DLD1 (cell line): ENCODE results near the gene CAPRIN2.

ENCODE experiments used
- in situ Hi-C: cut with HindIII; loops from 2 replicates; pipeline ENCODE4 v1.10.0; 2017; ENCODE audit warnings: low sequenced_read_pairs

CAPRIN2 gene, protein sequence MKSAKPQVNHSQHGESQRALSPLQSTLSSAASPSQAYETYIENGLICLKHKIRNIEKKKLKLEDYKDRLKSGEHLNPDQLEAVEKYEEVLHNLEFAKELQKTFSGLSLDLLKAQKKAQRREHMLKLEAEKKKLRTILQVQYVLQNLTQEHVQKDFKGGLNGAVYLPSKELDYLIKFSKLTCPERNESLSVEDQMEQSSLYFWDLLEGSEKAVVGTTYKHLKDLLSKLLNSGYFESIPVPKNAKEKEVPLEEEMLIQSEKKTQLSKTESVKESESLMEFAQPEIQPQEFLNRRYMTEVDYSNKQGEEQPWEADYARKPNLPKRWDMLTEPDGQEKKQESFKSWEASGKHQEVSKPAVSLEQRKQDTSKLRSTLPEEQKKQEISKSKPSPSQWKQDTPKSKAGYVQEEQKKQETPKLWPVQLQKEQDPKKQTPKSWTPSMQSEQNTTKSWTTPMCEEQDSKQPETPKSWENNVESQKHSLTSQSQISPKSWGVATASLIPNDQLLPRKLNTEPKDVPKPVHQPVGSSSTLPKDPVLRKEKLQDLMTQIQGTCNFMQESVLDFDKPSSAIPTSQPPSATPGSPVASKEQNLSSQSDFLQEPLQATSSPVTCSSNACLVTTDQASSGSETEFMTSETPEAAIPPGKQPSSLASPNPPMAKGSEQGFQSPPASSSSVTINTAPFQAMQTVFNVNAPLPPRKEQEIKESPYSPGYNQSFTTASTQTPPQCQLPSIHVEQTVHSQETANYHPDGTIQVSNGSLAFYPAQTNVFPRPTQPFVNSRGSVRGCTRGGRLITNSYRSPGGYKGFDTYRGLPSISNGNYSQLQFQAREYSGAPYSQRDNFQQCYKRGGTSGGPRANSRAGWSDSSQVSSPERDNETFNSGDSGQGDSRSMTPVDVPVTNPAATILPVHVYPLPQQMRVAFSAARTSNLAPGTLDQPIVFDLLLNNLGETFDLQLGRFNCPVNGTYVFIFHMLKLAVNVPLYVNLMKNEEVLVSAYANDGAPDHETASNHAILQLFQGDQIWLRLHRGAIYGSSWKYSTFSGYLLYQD

DNA sequence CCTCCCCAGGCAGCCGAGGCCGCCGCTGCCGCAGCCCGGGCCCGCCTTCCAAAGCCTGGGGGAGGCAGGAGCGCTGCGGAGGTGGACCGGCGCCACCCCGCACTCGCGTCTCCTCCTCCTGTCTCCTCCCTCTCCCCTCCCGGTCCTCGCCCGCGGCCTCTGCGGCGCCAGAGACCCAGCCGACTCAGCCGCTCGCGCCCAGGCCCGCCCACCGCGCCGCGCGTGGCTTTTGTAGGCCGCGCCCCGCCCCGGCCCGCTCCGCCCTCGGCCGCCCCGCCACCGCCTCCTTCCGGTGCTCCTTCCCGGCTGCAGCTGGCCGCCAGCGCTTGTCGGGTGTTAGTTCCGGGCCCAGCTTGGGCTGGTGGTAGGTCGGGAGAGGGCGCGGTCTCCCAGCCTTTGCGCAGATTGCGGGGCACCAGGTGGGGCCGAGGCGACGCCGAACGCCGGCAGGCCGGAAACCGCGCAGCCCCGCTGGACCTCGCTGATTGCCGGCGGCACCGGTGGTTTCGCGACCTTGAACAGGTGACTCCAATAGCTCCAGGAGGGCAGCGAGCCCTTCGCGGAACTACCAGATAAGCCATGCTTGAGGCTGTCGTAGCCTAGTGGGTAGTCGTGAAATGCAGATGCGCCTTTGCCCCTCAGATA is at the start of gene CAPRIN2:
TSS of gene CAPRIN2 (minus strand) at position 202 of the 645 bp plus-strand sequence. CDS start 1,431 bp downstream, outside the sequence.
- in situ Hi-C loops, result no loop called here

DNA sequence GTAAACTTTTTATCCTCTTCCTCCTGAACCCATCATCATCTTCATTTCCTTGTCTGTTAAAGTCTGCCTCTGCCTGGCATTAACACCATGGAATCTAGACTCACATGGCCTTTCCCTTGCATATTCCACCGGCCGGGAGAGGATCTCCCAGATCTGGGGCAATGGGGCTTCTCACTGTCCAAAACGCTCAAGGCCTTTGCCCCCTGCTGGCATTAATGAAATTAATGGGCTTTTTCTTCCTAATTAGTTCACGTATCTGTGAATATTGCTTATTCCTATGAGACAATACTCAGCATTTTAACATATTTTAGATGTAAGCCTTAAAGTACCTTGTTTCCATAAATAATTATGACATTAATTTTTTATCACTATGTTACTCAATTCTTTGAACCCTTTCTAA is 42.9 kb upstream of the CAPRIN2 start:
- in situ Hi-C loops, result no loop called here

DNA sequence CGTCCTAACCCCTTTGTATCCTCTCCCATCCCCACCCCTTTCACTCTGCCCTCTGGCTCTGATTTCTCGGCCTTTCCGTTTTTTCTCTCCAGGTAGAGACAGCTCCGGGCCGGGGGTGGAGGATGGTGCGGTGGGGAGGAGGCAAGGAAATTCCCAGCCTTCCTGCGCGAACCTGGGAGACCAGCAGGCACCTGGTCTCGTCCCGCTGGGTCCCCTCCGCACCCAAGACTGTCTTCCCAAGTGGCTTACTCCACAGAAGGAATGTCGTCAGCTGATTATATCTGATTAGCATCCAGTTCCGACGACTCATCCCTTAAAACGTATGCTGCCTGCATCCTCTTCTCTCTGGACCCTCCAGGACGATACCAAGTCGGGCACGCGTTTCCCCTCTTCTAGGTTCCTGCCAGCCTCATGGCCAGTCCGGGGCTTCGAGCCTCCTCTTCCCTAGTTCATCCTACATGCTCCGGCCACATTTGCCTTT is 42.2 kb upstream of the CAPRIN2 start:
- in situ Hi-C loops, result no loop called here

DNA sequence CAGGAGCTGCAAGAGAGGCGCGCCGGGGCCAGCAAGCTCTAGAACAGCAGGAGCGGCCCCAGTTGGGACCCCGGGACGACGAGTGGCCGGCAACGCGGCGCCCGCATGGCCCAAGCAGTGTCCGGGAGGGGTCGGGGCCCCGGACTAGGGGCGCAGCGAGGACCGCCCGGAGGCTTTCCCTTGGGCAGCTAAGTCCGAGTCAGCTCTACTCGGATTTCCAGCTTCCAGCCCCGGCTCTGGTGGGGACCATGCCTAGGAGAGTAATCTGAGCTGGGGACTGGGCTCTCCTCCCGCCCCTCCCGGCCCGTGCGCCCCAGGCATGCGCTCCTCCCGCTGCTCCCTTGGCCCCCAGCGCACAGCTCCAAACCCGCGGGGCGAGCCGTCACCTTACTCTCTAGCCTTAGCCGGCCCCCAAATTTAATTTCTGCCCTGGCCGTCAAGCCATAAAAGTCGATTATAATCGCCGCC is 41.6 kb upstream of the CAPRIN2 start:
- in situ Hi-C loops, result no loop called here

DNA sequence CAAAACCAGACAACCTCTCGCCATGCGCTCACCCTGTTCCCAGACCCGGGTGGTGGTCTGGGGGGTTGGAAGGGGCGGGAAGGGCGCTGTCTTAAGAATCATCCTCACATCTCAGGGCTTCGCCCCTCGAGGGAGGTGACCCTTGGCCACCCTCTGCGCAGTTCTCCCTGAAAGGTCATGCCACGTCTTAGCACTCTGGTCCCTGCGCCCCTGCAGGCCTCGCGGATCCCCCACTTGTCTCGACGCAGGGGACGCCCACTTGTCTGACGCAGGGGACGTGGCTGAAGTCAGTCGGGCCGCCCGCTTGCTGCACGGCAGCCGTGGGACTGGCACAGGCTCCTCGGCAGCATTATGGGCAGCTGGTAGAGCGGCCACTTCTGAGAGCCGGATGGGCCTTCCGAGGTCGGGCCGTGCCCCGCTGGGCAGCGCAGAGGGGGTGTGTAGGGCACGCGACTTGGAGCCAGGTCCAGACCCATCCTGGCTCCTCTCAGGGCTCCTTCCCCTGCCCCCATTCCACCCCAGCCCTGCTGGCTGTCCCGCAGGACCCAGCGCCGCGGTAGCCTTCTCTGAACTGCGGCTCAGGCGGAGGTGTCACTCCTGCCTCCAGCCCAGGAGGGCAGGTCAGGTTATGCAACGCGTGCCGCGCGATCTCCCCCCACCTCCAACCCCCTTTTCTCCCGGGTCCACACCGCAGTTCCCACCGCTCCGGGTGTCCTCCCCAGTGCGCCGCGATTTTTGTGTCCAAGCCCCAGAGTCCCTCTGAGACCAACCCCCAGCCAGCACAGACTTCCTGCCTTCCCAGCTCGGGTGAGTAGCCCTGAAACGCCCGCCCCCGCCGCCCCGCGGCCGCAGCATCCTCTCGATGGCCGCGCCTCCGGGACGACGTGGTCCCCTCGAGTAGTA is 40.9 kb upstream of the CAPRIN2 start:
- in situ Hi-C loops, result no loop called here

DNA sequence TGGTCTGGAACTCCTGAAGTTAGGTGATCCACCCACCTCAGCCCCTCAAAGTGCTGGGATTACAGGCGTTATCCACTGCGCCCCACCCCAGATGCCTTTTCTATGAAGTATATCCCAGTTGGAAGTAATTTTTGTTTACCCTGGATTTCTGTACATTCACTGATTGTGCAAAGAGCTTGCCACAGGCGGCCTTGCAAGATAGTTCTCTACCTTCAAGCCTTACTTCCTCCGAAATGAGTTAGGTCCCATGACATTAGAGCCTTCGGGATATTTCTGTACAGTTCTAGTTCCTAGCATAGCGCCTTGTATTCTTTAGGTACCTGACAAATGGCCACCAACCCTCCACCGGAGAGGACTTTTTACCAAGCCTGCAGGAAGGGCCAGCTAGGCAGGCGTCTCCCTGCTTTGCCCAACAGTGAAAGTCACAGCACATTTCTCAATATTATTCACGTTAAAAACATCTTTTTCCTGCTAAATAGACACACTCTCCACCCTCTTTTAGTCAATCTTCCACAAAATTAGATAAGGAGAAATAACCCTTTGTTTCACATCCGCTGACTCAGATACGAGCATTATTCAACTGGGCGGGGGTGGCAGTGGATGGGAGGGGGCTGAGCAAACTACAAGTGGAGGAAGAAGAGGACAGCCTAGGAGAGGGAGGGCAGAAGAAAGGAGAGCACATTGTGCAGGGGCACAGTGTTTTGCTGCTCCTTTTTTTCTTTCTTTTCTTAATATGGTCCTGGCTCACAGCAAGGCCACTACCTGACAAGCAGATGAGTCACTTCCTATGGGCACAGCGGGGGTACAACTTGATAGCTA is 40.0 kb upstream of the CAPRIN2 start:
- in situ Hi-C loops, result no loop called here

DNA sequence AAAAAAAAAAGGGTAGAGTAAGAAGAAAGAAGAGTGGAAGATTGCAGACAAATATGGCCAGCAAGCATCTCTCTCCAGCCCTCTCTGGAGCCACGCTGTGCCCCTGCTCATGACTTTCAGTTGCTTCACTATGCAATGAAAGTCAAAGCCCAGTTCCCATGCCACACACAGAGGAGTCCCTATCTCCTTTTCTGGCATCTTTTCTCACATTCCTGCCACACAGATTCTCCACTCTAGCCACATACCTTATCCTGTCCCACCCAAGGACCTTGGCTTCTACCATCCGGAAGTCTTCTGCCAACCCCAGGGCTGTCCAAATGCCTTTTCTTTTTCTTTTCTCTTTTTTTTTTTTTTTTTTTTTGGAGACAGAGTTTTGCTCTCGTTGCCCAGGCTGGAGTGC is 39.3 kb upstream of the CAPRIN2 start:
- in situ Hi-C loops, result no loop called here

DNA sequence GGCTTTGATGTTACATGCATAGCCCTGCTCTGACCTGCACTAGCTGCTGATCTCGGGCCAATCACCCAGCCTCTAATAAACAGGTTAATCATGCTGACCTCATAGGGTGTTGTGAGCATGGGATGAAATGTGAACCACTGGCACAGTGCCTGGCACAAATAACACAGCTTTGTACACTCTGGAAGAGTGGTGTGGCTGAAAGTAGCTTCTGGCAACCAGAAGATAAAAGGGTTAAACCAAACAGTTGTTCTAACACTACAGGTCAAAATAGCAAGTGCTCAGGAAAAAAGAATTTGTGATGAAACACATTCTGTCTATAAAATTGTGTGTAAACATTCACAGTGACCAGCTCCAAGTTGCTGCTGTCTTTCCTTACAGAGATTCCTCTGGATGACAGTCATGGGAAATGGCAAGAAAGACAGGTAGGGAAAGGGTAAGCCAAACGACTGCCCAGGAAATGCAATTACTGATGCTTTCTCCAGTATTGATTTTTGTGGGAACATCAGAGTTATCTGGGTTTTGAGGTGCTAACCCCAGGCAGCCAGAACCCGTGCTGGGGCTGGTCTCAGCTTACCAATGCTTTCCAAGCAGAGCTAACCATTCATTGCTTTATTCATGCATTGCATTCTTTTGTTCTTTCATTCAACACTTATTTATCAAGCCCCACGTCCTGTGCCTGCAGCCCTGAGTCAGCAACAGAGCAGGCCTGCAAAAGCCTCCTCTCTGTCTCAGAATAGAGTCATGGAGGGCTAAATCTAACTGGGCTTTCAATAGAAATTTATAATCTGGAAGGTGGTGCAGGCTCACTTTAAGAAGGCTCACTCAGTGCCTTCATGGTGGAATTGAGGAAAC is 38.1 kb upstream of the CAPRIN2 start:
- in situ Hi-C loops, result no loop called here

DNA sequence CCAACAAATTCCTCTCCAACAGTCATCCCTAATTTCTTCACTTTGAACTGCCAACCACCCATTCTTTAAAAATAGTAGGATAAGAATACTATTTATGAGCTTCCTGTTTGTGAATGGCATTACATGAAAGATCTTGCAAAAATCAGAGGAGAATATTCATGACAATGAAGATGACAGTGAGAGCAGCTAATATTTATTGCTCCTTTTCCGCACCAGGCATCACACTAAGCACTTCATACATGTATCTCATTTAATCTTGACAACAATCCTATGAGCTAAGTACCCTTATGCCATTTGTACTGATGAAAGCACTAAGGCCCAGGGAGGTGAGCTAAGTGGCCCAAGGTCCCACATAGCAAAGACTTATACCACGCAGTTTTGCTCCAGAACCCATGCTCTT is 37.3 kb upstream of the CAPRIN2 start:
- in situ Hi-C loops, result no loop called here

DNA sequence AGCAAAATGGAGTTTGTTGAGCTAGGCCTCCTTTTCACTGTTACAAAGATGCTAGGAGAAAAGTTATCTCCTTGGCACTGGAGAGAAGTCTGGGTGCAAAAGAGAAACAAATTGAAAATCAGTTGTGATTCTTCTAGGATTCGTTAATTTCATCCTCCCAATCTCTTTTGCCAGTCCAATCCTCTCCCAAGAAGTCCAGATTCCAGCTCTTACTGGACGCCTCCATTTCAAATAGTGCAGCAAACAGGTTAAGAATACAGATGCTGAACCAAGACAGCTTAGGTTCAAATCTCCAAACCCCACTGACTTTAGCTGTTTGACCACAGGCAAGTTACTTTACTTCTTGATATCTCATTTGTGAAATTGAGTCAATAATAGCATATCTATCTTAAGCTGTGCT is 34.0 kb upstream of the CAPRIN2 start:
- in situ Hi-C loops, result no loop called here

DNA sequence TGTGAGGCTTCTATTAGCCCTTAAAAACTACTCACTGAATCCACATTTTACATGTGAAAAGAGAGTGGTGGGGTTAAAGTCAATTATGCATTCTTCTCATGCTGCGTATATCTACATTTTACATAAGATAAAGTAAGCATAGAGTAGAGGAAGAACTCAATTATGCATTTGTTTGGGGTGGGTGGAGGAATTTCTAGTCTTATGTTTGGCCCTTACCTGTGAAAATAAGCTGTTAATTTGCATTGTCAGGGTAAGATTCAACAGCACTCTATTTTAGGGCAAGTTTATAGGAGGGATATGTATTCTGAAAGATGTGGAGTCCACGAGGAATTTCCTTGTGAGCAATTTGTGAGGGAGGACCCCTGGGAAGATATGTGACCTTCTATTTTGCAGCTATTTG is 30.9 kb upstream of the CAPRIN2 start:
- in situ Hi-C loops, result no loop called here

DNA sequence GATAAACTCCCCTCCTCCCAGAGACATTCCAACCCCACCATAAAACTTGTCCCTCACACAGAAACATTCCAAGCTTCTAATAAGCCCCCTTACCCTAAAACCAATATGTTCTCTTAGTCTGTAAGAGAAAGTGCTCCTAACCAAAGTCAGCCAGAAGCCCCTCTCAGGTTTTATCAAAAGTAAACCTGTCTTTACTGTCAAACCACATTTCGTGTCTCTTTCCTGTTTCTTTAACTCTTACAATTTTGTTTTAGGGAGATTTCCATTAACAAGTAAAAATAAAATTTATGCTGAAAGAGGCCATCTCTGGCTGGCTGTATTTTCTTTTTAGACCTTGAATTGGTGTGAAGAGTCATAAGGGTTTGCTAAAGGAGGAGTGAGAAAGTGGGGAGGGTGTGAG is 29.8 kb upstream of the CAPRIN2 start:
- in situ Hi-C loops, result no loop called here

DNA sequence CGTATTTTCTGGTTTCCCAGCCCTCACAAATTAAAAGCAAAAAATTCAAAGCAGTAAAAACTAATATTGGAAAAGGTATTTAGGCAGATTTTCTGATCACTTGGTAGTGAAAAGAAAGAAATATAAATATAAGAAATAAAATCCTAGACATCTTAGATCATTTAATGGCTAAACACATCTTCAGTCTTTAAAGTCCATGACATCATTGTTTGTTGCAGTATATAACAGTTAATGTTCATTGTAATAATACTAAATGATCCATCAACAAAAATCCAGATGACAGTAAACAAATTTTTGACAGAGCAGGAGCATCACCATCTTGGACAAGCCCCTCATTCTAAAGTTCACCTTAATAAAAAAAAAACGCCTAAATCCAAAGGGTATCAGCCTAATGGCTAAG is 29.2 kb upstream of the CAPRIN2 start:
- in situ Hi-C loops, result no loop called here

DNA sequence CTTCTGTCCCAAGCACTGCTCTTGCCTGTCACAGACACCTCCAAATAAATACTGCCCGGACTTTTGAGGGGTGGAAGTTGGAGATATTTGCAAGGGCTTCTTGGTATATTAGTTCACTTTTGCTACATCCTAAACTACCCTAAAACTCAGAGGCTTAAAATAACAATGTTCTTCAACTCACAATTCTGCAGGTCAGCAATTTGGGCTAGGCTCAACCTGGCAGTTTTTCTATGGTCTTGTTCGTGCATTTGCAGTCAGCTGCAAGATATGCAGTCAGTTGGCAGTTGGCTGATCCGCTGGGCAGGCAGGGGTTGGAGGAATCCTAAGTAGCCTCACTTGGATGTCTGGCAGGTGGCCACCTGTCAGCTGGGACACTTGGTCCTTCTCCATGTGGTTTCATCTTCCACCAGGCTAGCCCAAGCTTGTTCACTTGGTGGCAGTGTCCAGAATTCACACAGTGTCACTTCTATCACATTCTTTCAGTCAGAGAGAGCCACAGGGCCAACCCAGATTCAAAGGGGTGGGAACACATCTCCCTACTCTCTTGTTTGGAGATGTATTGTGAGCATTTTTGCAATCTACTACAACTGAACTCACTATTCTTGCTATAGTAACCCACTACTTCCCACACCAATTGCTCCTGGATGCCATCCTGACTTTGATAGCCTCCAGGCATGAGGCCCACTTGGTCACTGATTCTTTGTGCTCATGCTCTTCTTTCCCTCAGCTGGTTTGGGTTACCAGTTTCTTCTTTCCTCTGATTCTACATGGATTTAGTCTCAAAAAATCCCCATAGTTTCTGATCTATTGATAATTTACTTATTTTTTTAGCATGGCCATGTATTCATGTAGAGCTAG is 27.8 kb upstream of the CAPRIN2 start:
- in situ Hi-C loops, result no loop called here

DNA sequence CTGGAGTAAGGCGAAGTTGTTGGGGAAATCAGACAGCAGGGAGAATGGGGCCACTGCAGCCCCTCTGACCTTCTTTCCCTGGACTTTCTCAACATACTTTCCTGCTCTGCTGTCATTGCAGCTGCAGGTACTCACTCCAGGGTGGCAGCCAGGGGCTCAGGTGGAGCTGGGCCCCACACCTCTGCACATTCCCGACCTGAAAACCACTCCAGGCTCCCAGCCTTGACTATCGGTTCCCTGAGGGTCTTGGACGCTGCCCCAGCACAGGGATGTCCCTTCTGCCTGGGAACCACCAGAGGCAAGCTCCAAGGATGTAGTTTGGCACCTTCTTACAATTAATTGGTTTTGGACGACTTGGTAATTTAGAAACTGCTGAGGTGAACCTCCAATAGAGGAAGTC is 24.8 kb upstream of the CAPRIN2 start:
- in situ Hi-C loops, result no loop called here

DNA sequence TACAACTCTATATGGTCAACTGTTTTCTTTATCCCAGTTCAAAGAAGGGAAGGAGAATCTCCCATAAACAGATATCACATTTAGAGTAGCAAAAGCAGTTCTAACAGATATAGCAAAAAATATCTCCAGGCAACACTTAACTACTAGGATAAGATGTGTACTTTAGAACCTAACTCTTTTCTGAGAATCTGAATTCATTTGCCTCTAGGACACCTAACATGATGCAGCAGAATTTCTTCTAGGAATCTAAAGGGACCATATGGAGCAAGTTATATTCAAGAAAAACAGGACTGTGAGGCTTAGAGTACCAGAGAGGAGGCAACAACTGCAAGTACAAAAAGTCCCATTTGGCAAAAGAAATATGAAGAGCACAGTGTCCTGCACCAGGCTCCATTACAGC is 24.4 kb upstream of the CAPRIN2 start:
- in situ Hi-C loops, result no loop called here

DNA sequence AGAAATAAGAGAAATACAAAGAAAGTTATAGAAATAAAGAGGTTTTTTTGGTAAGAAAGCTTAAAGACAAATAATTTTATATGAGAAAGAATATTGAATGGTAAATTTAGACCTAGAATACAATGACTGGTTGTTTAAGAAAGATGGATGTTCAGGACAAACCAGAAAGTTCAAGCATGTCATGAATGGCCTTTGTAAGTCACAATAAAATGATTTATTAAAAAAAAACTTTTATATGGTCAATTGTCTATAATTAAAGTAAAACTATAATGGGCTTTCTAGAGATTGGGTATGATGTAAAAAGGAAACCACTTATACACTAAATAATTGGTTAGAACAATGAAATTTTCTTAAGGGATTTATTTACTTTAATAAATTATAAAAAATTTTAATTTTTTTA is 19.8 kb upstream of the CAPRIN2 start:
- in situ Hi-C loops, result no loop called here
